GM23338 (cell line): Measurements from ENCODE around the gene CISH. TPM values are rescaled to one million over a fixed set of nuclear protein-coding genes. Genes with fewer than 3 reads are reported as not detected.

ENCODE experiments used
- ATAC-seq: fragments of 200-7000 bp; cut with Tn5 transposase; 3 replicates; pipeline ENCODE4 v1.9.1; 2020
- DNase-seq: peaks from one replicate; pipeline ENCODE4 v3.0.0-alpha.2; 2015; ENCODE audit warnings: low spot score
- H2AFZ ChIP-seq: fragments of 200-600 bp; sonication (generic); 2 replicates; pipeline ENCODE4 v1.8.0; 2016; ENCODE audit warnings: antibody characterized with exemption, mild to moderate bottlenecking, moderate library complexity
- H3F3A ChIP-seq: fragments of 200-600 bp; sonication (generic); replicated peaks from 2 replicates; pipeline ENCODE4 v1.8.0; 2017; ENCODE audit warnings: antibody characterized with exemption, mixed run types, low read depth
- H3K27ac ChIP-seq: fragments of 200-600 bp; sonication (generic); 2 replicates; pipeline ENCODE4 v1.6.1; 2016; ENCODE audit warnings: low read depth
- H3K27me3 ChIP-seq: fragments of 200-600 bp; sonication (generic); 2 replicates; pipeline ENCODE4 v1.8.0; 2016; ENCODE audit warnings: mild to moderate bottlenecking, mixed run types, moderate library complexity; ENCODE audit not compliant: insufficient read depth
- H3K36me3 ChIP-seq: fragments of 200-600 bp; sonication (generic); 2 replicates; pipeline ENCODE4 v1.8.0; 2016; ENCODE audit warnings: mild to moderate bottlenecking; ENCODE audit not compliant: insufficient read depth
- H3K4me1 ChIP-seq: fragments of 200-600 bp; sonication (generic); 2 replicates; pipeline ENCODE4 v1.8.0; 2016; ENCODE audit warnings: mild to moderate bottlenecking, moderate library complexity; ENCODE audit not compliant: insufficient read depth
- H3K4me2 ChIP-seq: fragments of 200-600 bp; sonication (generic); 2 replicates; pipeline ENCODE4 v1.7.1; 2017; ENCODE audit warnings: mixed run types
- H3K4me3 ChIP-seq: fragments of 200-600 bp; sonication (generic); 2 replicates; pipeline ENCODE4 v1.6.1; 2016; ENCODE audit warnings: mixed run types
- H3K79me2 ChIP-seq: fragments of 200-600 bp; sonication (generic); replicated peaks from 2 replicates; pipeline ENCODE4 v1.8.0; 2017; ENCODE audit warnings: mild to moderate bottlenecking; ENCODE audit not compliant: insufficient read depth
- H3K9me2 ChIP-seq: fragments of 200-600 bp; sonication (generic); 2 replicates; pipeline ENCODE4 v1.8.0; 2017; ENCODE audit not compliant: insufficient read depth
- H4K20me1 ChIP-seq: fragments of 200-600 bp; sonication (generic); replicated peaks from 2 replicates; pipeline ENCODE4 v1.8.0; 2017; ENCODE audit warnings: mild to moderate bottlenecking; ENCODE audit not compliant: insufficient read depth
- H3K27ac Mint-ChIP-seq: 2 replicates; pipeline ENCODE4 v1.8.0; 2020; ENCODE audit warnings: inconsistent platforms, mild to moderate bottlenecking, moderate library complexity, mixed read lengths
- H3K27me3 Mint-ChIP-seq: 3 replicates; pipeline ENCODE4 v1.8.0; 2022; ENCODE audit warnings: low read depth, mild to moderate bottlenecking, moderate library complexity, mixed read lengths, inconsistent platforms; ENCODE audit not compliant: insufficient read depth, poor library complexity
- H3K36me3 Mint-ChIP-seq: 3 replicates; pipeline ENCODE4 v1.8.0; 2021; ENCODE audit warnings: low read depth, mild to moderate bottlenecking, inconsistent platforms, moderate library complexity, mixed read lengths
- H3K4me1 Mint-ChIP-seq: 3 replicates; pipeline ENCODE4 v1.8.0; 2020; ENCODE audit warnings: mild to moderate bottlenecking, inconsistent platforms, mixed read lengths
- H3K4me3 Mint-ChIP-seq: 3 replicates; pipeline ENCODE4 v1.8.0; 2021; ENCODE audit warnings: moderate library complexity, mild to moderate bottlenecking, inconsistent platforms, mixed read lengths
- H3K9me3 Mint-ChIP-seq: 3 replicates; pipeline ENCODE4 v1.8.0; 2020; ENCODE audit warnings: moderate library complexity, mild to moderate bottlenecking, inconsistent platforms, mixed read lengths
- CREB1 ChIP-seq: fragments of 250-450 bp; sonication (Bioruptor Pico); IDR thresholded peaks from 2 replicates; pipeline ENCODE4 v1.5.0; 2020; ENCODE audit warnings: low read depth, mild to moderate bottlenecking, moderate library complexity
- CTCF ChIP-seq, 2 experiments: fragments of 200-600 bp in 1 of 2; sonication (generic) in 1 of 2; conservative IDR thresholded peaks; 2 replicates each; pipeline versions ENCODE4 v1.5.1 to v1.6.1; 2016 to 2017; ENCODE audit warnings: antibody characterized with exemption in 2 of 2, low read depth in 2 of 2, mild to moderate bottlenecking in 2 of 2, moderate library complexity in 1 of 2
- EZH2 ChIP-seq: fragments of 200-600 bp; sonication (generic); IDR thresholded peaks from one replicate; pipeline ENCODE4 v1.8.0; 2017; ENCODE audit warnings: antibody characterized with exemption, mild to moderate bottlenecking, low read depth; ENCODE audit not compliant: unreplicated experiment
- EZH2phosphoT487 ChIP-seq: fragments of 200-600 bp; sonication (generic); IDR thresholded peaks from one replicate; pipeline ENCODE4 v1.8.1; 2018; ENCODE audit warnings: antibody characterized with exemption; ENCODE audit not compliant: unreplicated experiment
- JUNB ChIP-seq: IDR thresholded peaks from one replicate; pipeline ENCODE4 v1.6.1; 2016; ENCODE audit warnings: antibody characterized with exemption; ENCODE audit not compliant: unreplicated experiment
- NANOG ChIP-seq: IDR thresholded peaks from 2 replicates; pipeline ENCODE4 v1.6.1; 2016; ENCODE audit warnings: antibody characterized with exemption, borderline replicate concordance
- POLR2AphosphoS5 ChIP-seq: IDR thresholded peaks from 2 replicates; pipeline ENCODE4 v1.6.1; 2016; ENCODE audit warnings: antibody characterized with exemption, low read depth
- STAT1 ChIP-seq: IDR thresholded peaks from one replicate; pipeline ENCODE4 v1.6.1; 2016; ENCODE audit warnings: antibody characterized with exemption; ENCODE audit not compliant: unreplicated experiment
- ZNF114 ChIP-seq: fragments of 250-450 bp; sonication (Bioruptor Pico); IDR thresholded peaks from 2 replicates; pipeline ENCODE4 v1.5.0; 2020; ENCODE audit warnings: mild to moderate bottlenecking, moderate library complexity
- ZNF331 ChIP-seq: fragments of 250-450 bp; sonication (Bioruptor Pico); IDR thresholded peaks from 2 replicates; pipeline ENCODE4 v1.5.0; 2020; ENCODE audit warnings: low read depth, mild to moderate bottlenecking, moderate library complexity
- polyA plus RNA-seq: library from polyadenylated mRNA; unstranded; fragments of >200 nt; fragmentation: Nextera tagmentation; extraction: Ambion mirVana; gene quantifications from 2 replicates; pipeline ENCODE4 v1.2.1, GENCODE V29; 2016
- total RNA-seq: library from RNA; depleted of rRNA; stranded (reverse); fragments of >200 nt; shearing (Covaris generic); gene quantifications from 2 replicates; pipeline ENCODE4 v1.2.3, GENCODE V29; 2014
- TF ChIP-seq, protein P1 (sequence below): IDR thresholded peaks from 2 replicates; pipeline ENCODE4 v1.6.1; 2016; ENCODE audit warnings: antibody characterized with exemption
- TF ChIP-seq, protein P2 (sequence below): fragments of 250-450 bp; sonication (Bioruptor Pico); IDR thresholded peaks from 2 replicates; pipeline ENCODE4 v1.5.0; 2020; ENCODE audit warnings: mild to moderate bottlenecking, moderate library complexity
- TF ChIP-seq, protein P3 (sequence below): IDR thresholded peaks from one replicate; pipeline ENCODE4 v1.6.1; 2018; ENCODE audit warnings: antibody characterized with exemption; ENCODE audit not compliant: unreplicated experiment

CISH gene
- total and polyA plus RNA-seq, 2 experiments from 2014 or later, result 2.1 to 3.6 TPM

- Histone ChIP-seq H3K9me2 (no peaks in the 10 kb centered on the region), H3K4me2 (no peak overlapping the region), H3K27ac (peak overlapping the region; percentile 63; the same call in 1 of the 2 replicates), H3K36me3 (no peaks in the 10 kb centered on the region), H3K4me3 (no peak overlapping the region), H3K4me1 (no peaks in the 10 kb centered on the region), H4K20me1 (no peaks in the 10 kb centered on the region; the same call in 1 of the 2 replicates), H3F3A (no peaks in the 10 kb centered on the region), H3K27me3 (no peaks in the 10 kb centered on the region), H3K79me2 (no peaks in the 10 kb centered on the region), H2AFZ (no peak overlapping the region)
- Mint-ChIP-seq H3K36me3 (peaks cover 3% of the 10 kb centered on the region; the same call in 2 of the 3 replicates), H3K27ac (no peak overlapping the region), H3K27me3 (no peaks in the 10 kb centered on the region), H3K9me3 (no peaks in the 10 kb centered on the region), H3K4me3 (no peak overlapping the region), H3K4me1 (peaks cover 6% of the 10 kb centered on the region)
- DNase-seq, result no peak
- ATAC-seq, result no peak
- TF ChIP-seq, protein P1, sequence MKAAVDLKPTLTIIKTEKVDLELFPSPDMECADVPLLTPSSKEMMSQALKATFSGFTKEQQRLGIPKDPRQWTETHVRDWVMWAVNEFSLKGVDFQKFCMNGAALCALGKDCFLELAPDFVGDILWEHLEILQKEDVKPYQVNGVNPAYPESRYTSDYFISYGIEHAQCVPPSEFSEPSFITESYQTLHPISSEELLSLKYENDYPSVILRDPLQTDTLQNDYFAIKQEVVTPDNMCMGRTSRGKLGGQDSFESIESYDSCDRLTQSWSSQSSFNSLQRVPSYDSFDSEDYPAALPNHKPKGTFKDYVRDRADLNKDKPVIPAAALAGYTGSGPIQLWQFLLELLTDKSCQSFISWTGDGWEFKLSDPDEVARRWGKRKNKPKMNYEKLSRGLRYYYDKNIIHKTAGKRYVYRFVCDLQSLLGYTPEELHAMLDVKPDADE, result no peak
- TF ChIP-seq JUNB (no peak), ZNF331 (CRISPR knock-in tag) (no peak), EZH2phosphoT487 (no peak), CTCF (conservative IDR thresholded peaks at IDR 0.05; ENCODE audit: low read depth in 2 of 2) (no peak), STAT1 (no peak), POLR2AphosphoS5 (no peak), EZH2 (no peak), CREB1 (CRISPR knock-in tag) (no peak), NANOG (no peak), ZNF114 (CRISPR knock-in tag) (no peak)
- TF ChIP-seq, protein P2, sequence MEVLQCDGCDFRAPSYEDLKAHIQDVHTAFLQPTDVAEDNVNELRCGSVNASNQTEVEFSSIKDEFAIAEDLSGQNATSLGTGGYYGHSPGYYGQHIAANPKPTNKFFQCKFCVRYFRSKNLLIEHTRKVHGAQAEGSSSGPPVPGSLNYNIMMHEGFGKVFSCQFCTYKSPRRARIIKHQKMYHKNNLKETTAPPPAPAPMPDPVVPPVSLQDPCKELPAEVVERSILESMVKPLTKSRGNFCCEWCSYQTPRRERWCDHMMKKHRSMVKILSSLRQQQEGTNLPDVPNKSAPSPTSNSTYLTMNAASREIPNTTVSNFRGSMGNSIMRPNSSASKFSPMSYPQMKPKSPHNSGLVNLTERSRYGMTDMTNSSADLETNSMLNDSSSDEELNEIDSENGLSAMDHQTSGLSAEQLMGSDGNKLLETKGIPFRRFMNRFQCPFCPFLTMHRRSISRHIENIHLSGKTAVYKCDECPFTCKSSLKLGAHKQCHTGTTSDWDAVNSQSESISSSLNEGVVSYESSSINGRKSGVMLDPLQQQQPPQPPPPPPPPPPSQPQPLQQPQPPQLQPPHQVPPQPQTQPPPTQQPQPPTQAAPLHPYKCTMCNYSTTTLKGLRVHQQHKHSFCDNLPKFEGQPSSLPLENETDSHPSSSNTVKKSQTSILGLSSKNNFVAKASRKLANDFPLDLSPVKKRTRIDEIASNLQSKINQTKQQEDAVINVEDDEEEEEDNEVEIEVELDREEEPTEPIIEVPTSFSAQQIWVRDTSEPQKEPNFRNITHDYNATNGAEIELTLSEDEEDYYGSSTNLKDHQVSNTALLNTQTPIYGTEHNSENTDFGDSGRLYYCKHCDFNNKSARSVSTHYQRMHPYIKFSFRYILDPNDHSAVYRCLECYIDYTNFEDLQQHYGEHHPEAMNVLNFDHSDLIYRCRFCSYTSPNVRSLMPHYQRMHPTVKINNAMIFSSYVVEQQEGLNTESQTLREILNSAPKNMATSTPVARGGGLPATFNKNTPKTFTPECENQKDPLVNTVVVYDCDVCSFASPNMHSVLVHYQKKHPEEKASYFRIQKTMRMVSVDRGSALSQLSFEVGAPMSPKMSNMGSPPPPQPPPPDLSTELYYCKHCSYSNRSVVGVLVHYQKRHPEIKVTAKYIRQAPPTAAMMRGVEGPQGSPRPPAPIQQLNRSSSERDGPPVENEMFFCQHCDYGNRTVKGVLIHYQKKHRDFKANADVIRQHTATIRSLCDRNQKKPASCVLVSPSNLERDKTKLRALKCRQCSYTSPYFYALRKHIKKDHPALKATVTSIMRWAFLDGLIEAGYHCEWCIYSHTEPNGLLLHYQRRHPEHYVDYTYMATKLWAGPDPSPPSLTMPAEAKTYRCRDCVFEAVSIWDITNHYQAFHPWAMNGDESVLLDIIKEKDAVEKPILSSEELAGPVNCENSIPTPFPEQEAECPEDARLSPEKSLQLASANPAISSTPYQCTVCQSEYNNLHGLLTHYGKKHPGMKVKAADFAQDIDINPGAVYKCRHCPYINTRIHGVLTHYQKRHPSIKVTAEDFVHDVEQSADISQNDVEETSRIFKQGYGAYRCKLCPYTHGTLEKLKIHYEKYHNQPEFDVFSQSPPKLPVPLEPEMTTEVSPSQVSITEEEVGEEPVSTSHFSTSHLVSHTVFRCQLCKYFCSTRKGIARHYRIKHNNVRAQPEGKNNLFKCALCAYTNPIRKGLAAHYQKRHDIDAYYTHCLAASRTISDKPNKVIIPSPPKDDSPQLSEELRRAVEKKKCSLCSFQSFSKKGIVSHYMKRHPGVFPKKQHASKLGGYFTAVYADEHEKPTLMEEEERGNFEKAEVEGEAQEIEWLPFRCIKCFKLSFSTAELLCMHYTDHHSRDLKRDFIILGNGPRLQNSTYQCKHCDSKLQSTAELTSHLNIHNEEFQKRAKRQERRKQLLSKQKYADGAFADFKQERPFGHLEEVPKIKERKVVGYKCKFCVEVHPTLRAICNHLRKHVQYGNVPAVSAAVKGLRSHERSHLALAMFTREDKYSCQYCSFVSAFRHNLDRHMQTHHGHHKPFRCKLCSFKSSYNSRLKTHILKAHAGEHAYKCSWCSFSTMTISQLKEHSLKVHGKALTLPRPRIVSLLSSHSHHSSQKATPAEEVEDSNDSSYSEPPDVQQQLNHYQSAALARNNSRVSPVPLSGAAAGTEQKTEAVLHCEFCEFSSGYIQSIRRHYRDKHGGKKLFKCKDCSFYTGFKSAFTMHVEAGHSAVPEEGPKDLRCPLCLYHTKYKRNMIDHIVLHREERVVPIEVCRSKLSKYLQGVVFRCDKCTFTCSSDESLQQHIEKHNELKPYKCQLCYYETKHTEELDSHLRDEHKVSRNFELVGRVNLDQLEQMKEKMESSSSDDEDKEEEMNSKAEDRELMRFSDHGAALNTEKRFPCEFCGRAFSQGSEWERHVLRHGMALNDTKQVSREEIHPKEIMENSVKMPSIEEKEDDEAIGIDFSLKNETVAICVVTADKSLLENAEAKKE (CRISPR knock-in tag), result no peak
- TF ChIP-seq, protein P3, sequence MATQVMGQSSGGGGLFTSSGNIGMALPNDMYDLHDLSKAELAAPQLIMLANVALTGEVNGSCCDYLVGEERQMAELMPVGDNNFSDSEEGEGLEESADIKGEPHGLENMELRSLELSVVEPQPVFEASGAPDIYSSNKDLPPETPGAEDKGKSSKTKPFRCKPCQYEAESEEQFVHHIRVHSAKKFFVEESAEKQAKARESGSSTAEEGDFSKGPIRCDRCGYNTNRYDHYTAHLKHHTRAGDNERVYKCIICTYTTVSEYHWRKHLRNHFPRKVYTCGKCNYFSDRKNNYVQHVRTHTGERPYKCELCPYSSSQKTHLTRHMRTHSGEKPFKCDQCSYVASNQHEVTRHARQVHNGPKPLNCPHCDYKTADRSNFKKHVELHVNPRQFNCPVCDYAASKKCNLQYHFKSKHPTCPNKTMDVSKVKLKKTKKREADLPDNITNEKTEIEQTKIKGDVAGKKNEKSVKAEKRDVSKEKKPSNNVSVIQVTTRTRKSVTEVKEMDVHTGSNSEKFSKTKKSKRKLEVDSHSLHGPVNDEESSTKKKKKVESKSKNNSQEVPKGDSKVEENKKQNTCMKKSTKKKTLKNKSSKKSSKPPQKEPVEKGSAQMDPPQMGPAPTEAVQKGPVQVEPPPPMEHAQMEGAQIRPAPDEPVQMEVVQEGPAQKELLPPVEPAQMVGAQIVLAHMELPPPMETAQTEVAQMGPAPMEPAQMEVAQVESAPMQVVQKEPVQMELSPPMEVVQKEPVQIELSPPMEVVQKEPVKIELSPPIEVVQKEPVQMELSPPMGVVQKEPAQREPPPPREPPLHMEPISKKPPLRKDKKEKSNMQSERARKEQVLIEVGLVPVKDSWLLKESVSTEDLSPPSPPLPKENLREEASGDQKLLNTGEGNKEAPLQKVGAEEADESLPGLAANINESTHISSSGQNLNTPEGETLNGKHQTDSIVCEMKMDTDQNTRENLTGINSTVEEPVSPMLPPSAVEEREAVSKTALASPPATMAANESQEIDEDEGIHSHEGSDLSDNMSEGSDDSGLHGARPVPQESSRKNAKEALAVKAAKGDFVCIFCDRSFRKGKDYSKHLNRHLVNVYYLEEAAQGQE, result no peak
Measured at GRCh38 chr3:50583897-50584296, 27.7 kb downstream of the CISH start.
